CD8-positive, alpha-beta memory T cell (primary cell): ENCODE data around the gene PPIL6. TPM values are rescaled to one million over a fixed set of nuclear protein-coding genes. Genes with fewer than 3 reads are reported as not detected.

ENCODE experiments used
- CTCF ChIA-PET: fragments of 350-600 bp; sonication (Branson Sonifier 250); formaldehyde crosslinking; loops from one replicate; lab custom pipeline; 2021; ENCODE audit warnings: antibody characterized with exemption; lab: Charles Lee
- POLR2A ChIA-PET: fragments of 350-600 bp; sonication (Branson Sonifier 250); formaldehyde crosslinking; loops from one replicate; lab custom pipeline; 2021; ENCODE audit warnings: antibody characterized with exemption; lab: Charles Lee
- DNase-seq, 5 donors: peaks; one replicate each; pipeline versions ENCODE4 v3.0.0 to v3.0.0-alpha.2; 2020 to 2022; ENCODE audit warnings: mixed read lengths in 1 of 5
- H3K27ac ChIP-seq: one replicate; pipeline ENCODE4 v1.7.0; 2013; ENCODE audit warnings: low read depth, mild to moderate bottlenecking, low read length, moderate library complexity
- H3K27me3 ChIP-seq: 2 replicates; pipeline ENCODE4 v1.7.0; 2013; ENCODE audit warnings: low read length, mild to moderate bottlenecking; ENCODE audit not compliant: insufficient read depth, poor library complexity, severe bottlenecking
- H3K36me3 ChIP-seq: 2 replicates; pipeline ENCODE4 v1.7.0; 2013; ENCODE audit warnings: mild to moderate bottlenecking, low read length, moderate library complexity; ENCODE audit not compliant: insufficient read depth
- H3K4me1 ChIP-seq: 2 replicates; pipeline ENCODE4 v1.7.0; 2013; ENCODE audit warnings: mild to moderate bottlenecking, low read length, moderate library complexity; ENCODE audit not compliant: insufficient read depth
- H3K4me3 ChIP-seq: 2 replicates; pipeline ENCODE4 v1.7.0; 2013; ENCODE audit warnings: mild to moderate bottlenecking, low read length
- H3K9me3 ChIP-seq: 2 replicates; pipeline ENCODE4 v1.7.0; 2013; ENCODE audit warnings: mild to moderate bottlenecking, low read length
- H3K27ac Mint-ChIP-seq, 8 donors: one replicate each; pipeline ENCODE4 v1.8.0; 2020 to 2021; ENCODE audit warnings: mixed read lengths in 8 of 8, mild to moderate bottlenecking in 6 of 8, inconsistent platforms in 3 of 8, moderate library complexity in 3 of 8
- H3K27me3 Mint-ChIP-seq, 2 donors: one replicate each; pipeline ENCODE4 v1.8.0; 2020 to 2021; ENCODE audit warnings: mixed read lengths in 2 of 2, mild to moderate bottlenecking in 1 of 2, moderate library complexity in 1 of 2
- H3K36me3 Mint-ChIP-seq, 3 donors: one replicate each; pipeline ENCODE4 v1.8.0; 2020 to 2021; ENCODE audit warnings: mixed read lengths in 3 of 3, inconsistent platforms in 1 of 3, mild to moderate bottlenecking in 1 of 3
- H3K4me1 Mint-ChIP-seq, 3 donors: one replicate each; pipeline ENCODE4 v1.8.0; 2020 to 2021; ENCODE audit warnings: mixed read lengths in 3 of 3, inconsistent platforms in 1 of 3, mild to moderate bottlenecking in 1 of 3
- H3K4me3 Mint-ChIP-seq, 7 donors: one replicate each; pipeline ENCODE4 v1.8.0; 2020 to 2021; ENCODE audit warnings: mixed read lengths in 7 of 7, mild to moderate bottlenecking in 6 of 7, moderate library complexity in 4 of 7, inconsistent platforms in 2 of 7
- H3K9me3 Mint-ChIP-seq, 5 donors: one replicate each; pipeline ENCODE4 v1.8.0; 2020 to 2022; ENCODE audit warnings: mixed read lengths in 5 of 5, mild to moderate bottlenecking in 3 of 5, moderate library complexity in 2 of 5, inconsistent platforms in 1 of 5
- polyA plus RNA-seq: library from polyadenylated mRNA; unstranded; fragments of 300-500 nt; fragmentation: Illumina TruSeq; gene quantifications from one replicate; pipeline ENCODE4 v1.2.3, GENCODE V29; 2021
- total RNA-seq, 2 experiments: library from RNA; stranded (reverse); gene quantifications; one replicate each; pipeline ENCODE4 v1.2.3, GENCODE V29; 2021

The PPIL6 gene
- total and polyA plus RNA-seq, 3 experiments from 2014 or later = 0.13 to 0.46 TPM; not detected in 1

DNA sequence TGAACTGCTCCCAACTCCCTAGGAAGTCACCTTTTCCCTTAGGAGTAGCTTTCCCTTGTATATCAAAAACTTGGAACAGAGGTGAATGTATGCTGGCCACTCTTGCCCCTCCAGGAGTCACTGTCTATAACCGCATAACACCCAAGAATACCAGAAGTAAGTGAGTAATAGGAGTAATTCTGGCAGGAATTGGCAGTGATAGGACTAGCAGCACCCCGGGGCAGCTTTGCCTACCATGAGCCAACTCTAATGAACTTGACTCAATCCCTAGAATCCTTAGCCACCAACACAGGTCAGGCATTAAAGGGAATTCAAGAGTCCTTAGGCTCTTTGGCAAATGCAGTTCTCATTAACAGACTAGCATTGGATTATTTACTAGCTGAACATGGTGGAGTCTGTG lies 29.4 kb downstream of the PPIL6 start:
- H3K9me3 Mint-ChIP-seq = peaks cover 0 to 5% (median 1%) of the 10 kb centered on the region in 5 donors
- peaks cover 0 to 2% (median 0%) of the 10 kb centered on the region in 3 donors for H3K36me3 Mint-ChIP-seq
- Histone ChIP-seq H3K9me3 (no peaks in the 10 kb centered on the region), H3K4me3 (no peak overlapping the region), H3K27ac (no peak overlapping the region), H3K36me3 (no peaks in the 10 kb centered on the region), H3K4me1 (no peaks in the 10 kb centered on the region), H3K27me3 (no peaks in the 10 kb centered on the region)
- no peak overlapping the region for H3K27ac Mint-ChIP-seq
- DNase-seq = no peak
- ChIA-PET CTCF (no interaction called here), POLR2A (no interaction called here)
- H3K27me3 Mint-ChIP-seq = peaks cover 0 to 15% of the 10 kb centered on the region in 2 donors
- no peak overlapping the region for H3K4me3 Mint-ChIP-seq
- no peaks in the 10 kb centered on the region for H3K4me1 Mint-ChIP-seq

DNA sequence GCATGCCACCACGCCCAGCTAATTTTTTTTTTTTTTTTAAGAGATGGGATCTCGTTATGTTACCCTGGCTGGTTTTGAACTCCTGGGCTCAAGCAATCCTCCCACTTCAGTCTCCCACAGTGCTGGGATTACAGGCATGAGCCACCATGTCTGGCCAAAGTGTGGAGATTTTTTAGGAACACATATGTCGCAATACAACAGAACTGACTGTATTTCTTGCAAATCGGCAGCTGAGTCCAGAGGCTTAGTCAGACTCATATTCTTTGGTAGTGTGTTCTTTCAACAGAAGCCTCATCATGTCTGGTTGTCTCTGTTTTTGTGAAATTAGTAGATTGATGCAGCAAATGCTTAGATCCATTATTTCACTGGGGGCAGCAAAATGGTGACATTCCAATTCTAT lies 34.2 kb downstream of the PPIL6 start:
- Mint-ChIP-seq H3K9me3 (peaks cover 0 to 5% (median 1%) of the 10 kb centered on the region in 5 donors), H3K4me3 (no peak overlapping the region), H3K27ac (no peak overlapping the region), H3K36me3 (peaks cover 0 to 2% (median 0%) of the 10 kb centered on the region in 3 donors), H3K4me1 (no peaks in the 10 kb centered on the region), H3K27me3 (peaks cover 3 to 19% of the 10 kb centered on the region in 2 donors)
- DNase-seq = no peak
- ChIA-PET CTCF (no interaction called here), POLR2A (no interaction called here)
- Histone ChIP-seq H3K27ac (no peak overlapping the region), H3K4me1 (no peaks in the 10 kb centered on the region), H3K36me3 (no peaks in the 10 kb centered on the region), H3K9me3 (no peaks in the 10 kb centered on the region), H3K27me3 (no peaks in the 10 kb centered on the region), H3K4me3 (no peak overlapping the region)

DNA sequence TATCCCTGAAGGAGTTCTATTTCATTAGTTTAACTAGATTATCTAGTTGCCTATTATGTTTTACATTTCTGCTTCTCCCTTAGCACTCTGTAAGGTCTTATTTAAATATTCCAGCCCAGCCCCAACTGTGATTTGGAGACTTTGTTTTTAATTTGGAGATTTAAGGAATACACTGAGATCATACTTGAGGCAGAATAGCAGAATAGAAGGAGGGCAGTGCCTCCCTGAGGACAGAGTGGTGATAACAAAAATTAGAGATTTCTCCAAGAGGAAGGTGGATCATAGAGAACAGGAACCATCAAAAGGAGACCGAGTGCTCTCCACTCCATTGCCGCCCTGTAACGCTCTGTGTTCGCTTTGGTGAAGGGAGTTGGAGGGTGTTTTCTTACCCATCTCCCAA lies 43.4 kb downstream of the PPIL6 start:
- H3K4me3 ChIP-seq = no peak overlapping the region
- H3K36me3 ChIP-seq = no peaks in the 10 kb centered on the region
- H3K27me3 ChIP-seq = no peaks in the 10 kb centered on the region
- H3K4me3 Mint-ChIP-seq = no peak overlapping the region
- H3K36me3 Mint-ChIP-seq = no peaks in the 10 kb centered on the region
- no peaks in the 10 kb centered on the region for H3K27me3 Mint-ChIP-seq
- POLR2A ChIA-PET = interaction anchor here (2.3 kb wide), 1 partner anchor 14 kb away, joined by 6 read pairs; the partner anchor contains the start of gene CD164
- H3K9me3 ChIP-seq = no peaks in the 10 kb centered on the region
- no peak overlapping the region for H3K27ac Mint-ChIP-seq
- H3K4me1 Mint-ChIP-seq = no peaks in the 10 kb centered on the region
- no peaks in the 10 kb centered on the region for H3K9me3 Mint-ChIP-seq
- no peak overlapping the region for H3K27ac ChIP-seq
- no peak for DNase-seq
- CTCF ChIA-PET = interaction anchor here (1.6 to 2.3 kb wide), 2 partner anchors 13 to 209 kb away, joined by 3 to 8 read pairs; no protein-coding TSS in a partner anchor
- H3K4me1 ChIP-seq = no peaks in the 10 kb centered on the region

DNA sequence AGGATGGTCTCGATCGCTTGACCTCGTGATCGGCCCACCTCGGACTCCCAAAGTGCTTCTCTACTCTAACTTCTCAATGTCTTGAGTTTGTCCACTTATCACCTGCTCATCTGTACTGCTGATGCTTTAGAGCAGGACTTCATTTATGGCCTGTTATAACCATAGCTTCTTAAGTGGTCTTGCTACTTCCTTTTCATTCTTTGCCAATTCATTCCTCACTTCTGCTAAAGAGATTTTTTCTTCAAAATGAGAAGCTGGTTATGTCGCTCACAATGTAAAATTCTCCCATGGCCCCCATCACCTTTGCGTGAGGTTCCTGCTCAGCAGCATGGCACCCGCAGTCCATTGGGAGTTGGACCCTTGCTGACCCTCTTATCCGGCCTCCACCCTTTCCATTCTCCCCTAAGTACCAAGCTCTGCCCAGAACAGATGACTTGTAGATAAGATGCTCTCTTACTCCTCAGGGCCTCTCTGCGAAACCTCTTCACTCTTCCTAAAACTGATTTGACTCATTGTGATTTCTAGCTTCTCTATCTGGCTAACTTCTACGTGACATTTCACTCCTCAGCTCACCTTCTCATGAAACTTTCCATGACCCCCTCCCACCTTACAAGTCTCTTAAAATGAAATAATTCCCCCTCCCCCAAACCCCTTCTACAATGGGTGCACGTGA lies 44.2 kb downstream of the PPIL6 start:
- POLR2A ChIA-PET = interaction anchor here (2.3 kb wide), 1 partner anchor 14 kb away, joined by 6 read pairs; the partner anchor contains the start of gene CD164
- DNase-seq = no peak

DNA sequence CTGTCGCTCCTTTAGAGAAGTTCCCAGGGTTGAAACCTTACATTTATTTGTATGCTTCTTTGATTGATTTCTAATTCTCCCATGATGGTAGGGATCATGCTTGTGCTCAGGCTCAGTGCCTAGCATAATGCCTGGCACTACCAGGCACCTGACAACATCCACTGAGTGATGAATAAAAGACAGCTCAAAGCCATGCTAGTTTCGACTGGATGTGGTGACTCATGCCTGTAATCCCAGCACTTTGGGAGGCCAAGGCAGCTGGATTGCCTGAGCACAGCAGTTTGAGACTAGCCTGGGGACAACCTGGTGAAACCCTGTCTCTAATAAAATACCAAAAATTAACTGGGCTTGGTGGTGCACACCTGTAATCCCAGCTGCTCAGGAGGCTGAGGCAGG lies 46.5 kb downstream of the PPIL6 start:
- Mint-ChIP-seq H3K36me3 (no peaks in the 10 kb centered on the region), H3K27me3 (no peaks in the 10 kb centered on the region), H3K4me1 (no peaks in the 10 kb centered on the region), H3K4me3 (no peak overlapping the region), H3K27ac (no peak overlapping the region), H3K9me3 (no peaks in the 10 kb centered on the region)
- Histone ChIP-seq H3K36me3 (no peaks in the 10 kb centered on the region), H3K4me1 (no peaks in the 10 kb centered on the region), H3K27me3 (no peaks in the 10 kb centered on the region), H3K4me3 (no peak overlapping the region), H3K27ac (no peak overlapping the region), H3K9me3 (no peaks in the 10 kb centered on the region)
- POLR2A ChIA-PET = no interaction called here
- CTCF ChIA-PET = interaction anchor here (1.0 to 3.5 kb wide), 2 partner anchors 9 to 11 kb away, joined by 3 to 18 read pairs; partner anchors contain the start of gene CD164
- DNase-seq = no peak

More for the DNA sequence above, 44.2 kb downstream of the PPIL6 start:
- CTCF ChIA-PET = interaction anchor here (1.6 to 2.3 kb wide), 2 partner anchors 12 to 208 kb away, joined by 3 to 8 read pairs; no protein-coding TSS in a partner anchor
- H3K27ac Mint-ChIP-seq = no peak overlapping the region
- no peaks in the 10 kb centered on the region for H3K9me3 Mint-ChIP-seq
- no peaks in the 10 kb centered on the region for H3K4me1 Mint-ChIP-seq
- H3K4me3 Mint-ChIP-seq = no peak overlapping the region
- H3K27me3 Mint-ChIP-seq = no peaks in the 10 kb centered on the region
- no peaks in the 10 kb centered on the region for H3K36me3 Mint-ChIP-seq
- no peak overlapping the region for H3K4me3 ChIP-seq
- H3K9me3 ChIP-seq = no peaks in the 10 kb centered on the region
- H3K4me1 ChIP-seq = no peaks in the 10 kb centered on the region
- no peaks in the 10 kb centered on the region for H3K36me3 ChIP-seq
- no peaks in the 10 kb centered on the region for H3K27me3 ChIP-seq
- H3K27ac ChIP-seq = no peak overlapping the region

DNA sequence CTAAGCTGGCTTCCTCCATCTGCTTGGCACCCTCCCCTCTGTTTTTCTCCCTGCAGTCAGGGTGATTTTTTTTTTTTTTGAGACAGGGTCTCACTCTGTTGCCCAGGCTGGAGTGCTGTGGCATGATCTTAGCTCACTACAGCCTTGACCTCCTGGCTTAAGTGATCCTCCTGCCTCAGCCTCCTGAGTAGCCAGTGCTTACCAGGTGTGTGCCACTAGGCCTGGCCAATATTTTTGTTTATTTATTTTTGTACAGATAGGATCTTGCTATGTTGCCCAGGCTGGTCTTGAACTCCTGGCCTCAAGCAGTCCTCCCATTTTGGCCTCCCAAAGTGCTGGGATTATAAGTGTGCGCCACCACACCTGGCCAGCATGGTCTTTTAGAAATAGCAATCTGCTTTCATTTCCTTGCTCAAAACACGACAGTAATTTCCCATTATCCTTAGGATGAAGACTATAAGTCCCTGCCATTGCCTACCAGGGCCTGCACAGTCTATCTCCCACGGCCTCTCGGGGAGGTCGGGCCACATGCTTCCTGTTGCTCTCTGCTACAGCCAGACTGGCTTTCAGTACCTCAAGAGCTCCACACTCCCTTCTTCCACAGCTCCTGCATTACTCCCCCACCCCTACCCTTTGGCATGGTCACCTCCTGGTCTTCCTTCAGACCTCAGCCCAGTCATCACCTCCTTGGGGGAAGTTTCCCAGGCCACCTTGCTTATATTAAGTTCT lies 47.1 kb downstream of the PPIL6 start:
- H3K9me3 Mint-ChIP-seq = no peaks in the 10 kb centered on the region
- no peaks in the 10 kb centered on the region for H3K27me3 Mint-ChIP-seq
- no peak overlapping the region for H3K27ac Mint-ChIP-seq
- ChIA-PET CTCF (interaction anchor here (3.5 kb wide), 1 partner anchor 10 kb away, joined by 18 read pairs; the partner anchor contains the start of gene CD164), POLR2A (no interaction called here)
- no peak overlapping the region for H3K27ac ChIP-seq
- no peaks in the 10 kb centered on the region for H3K4me1 ChIP-seq
- no peaks in the 10 kb centered on the region for H3K36me3 ChIP-seq
- H3K4me3 ChIP-seq = no peak overlapping the region
- DNase-seq = no peak
- no peaks in the 10 kb centered on the region for H3K9me3 ChIP-seq
- H3K27me3 ChIP-seq = no peaks in the 10 kb centered on the region
- no peaks in the 10 kb centered on the region for H3K36me3 Mint-ChIP-seq
- H3K4me3 Mint-ChIP-seq = no peak overlapping the region
- H3K4me1 Mint-ChIP-seq = no peaks in the 10 kb centered on the region

DNA sequence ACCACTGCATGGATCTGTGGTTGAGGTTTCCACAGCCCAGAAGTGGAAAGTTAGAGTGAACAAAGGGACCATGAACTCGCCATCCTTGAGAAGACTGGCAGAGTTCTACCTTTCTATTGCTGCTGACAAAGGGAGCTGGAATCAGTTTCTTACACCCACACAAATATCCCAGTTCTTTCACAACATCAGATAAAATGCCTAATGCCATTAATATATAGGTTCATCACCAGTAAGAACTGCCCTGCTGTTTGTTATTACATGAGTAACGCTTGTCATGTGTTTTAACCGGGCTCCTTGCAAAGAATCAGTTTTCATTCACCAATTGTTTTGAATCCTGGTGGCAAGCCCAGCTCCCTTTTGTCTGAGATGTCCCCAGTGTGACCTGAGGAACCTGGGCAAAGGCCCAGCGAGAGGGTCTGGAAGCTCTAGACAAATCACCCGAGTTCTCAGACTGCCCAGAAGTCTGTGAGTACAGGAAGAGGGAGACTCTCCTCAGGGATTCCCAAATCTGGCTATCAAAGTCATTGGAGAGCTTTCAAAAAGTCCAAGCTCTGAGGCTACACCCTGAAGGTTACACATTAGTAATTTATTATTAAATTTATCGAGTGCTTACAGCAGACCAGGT lies 50.7 kb downstream of the PPIL6 start:
- no peaks in the 10 kb centered on the region for H3K9me3 Mint-ChIP-seq
- no peak overlapping the region for H3K4me3 ChIP-seq
- H3K27me3 Mint-ChIP-seq = peaks cover 0 to 3% of the 10 kb centered on the region in 2 donors
- no peaks in the 10 kb centered on the region for H3K9me3 ChIP-seq
- ChIA-PET CTCF (interaction anchor here (1.2 kb wide), 1 partner anchor 202 kb away, joined by 3 read pairs; no protein-coding TSS in a partner anchor), POLR2A (no interaction called here)
- no peak for DNase-seq
- H3K36me3 ChIP-seq = no peaks in the 10 kb centered on the region
- H3K4me3 Mint-ChIP-seq = no peak overlapping the region
- no peaks in the 10 kb centered on the region for H3K36me3 Mint-ChIP-seq
- H3K4me1 ChIP-seq = no peaks in the 10 kb centered on the region
- no peak overlapping the region for H3K27ac ChIP-seq
- H3K27me3 ChIP-seq = no peaks in the 10 kb centered on the region
- H3K27ac Mint-ChIP-seq = no peak overlapping the region
- no peaks in the 10 kb centered on the region for H3K4me1 Mint-ChIP-seq
